BLaER1 treated with 17β-estradiol and CSF1 and Interleukin-3, amounts not matched to agents 10 nM and 100 nM (cell line): ENCODE data around the gene GRIK3.
"Not testable (repeated sequence)": the region's sequence is repeated elsewhere in the genome, so short reads cannot be mapped to it uniquely, and the experiment has no call there.

Source experiments
- H3K27ac ChIP-seq, 11 experiments: shearing (Covaris generic); formaldehyde crosslinking; 2 replicates each; pipeline ENCODE4 v1.8.1; 2022
- H3K27me3 ChIP-seq, 11 experiments: shearing (Covaris generic); formaldehyde crosslinking; 2 replicates each; pipeline ENCODE4 v1.8.1; 2022
- H3K36me3 ChIP-seq, 11 experiments: shearing (Covaris generic); formaldehyde crosslinking; 2 replicates each; pipeline ENCODE4 v1.8.1; 2022
- H3K4me1 ChIP-seq, 10 experiments: shearing (Covaris generic); formaldehyde crosslinking; 2 replicates each; pipeline ENCODE4 v1.8.1; 2022
- H3K4me2 ChIP-seq, 11 experiments: shearing (Covaris generic); formaldehyde crosslinking; 2 replicates each; pipeline ENCODE4 v1.8.1; 2022
- H3K4me3 ChIP-seq, 10 experiments: shearing (Covaris generic); formaldehyde crosslinking; 2 replicates each; pipeline ENCODE4 v1.8.1; 2022
- H3K9ac ChIP-seq, 11 experiments: shearing (Covaris generic); formaldehyde crosslinking; 2 replicates each; pipeline ENCODE4 v1.8.1; 2022
- H3K9me3 ChIP-seq, 11 experiments: shearing (Covaris generic); formaldehyde crosslinking; replicated peaks in 1 of 11; 2 replicates each; pipeline ENCODE4 v1.8.1; 2022
- H4K20me1 ChIP-seq, 11 experiments: shearing (Covaris generic); formaldehyde crosslinking; 2 replicates each; pipeline ENCODE4 v1.8.1; 2022
- Cebpa-rat ChIP-seq, 11 experiments: shearing (Covaris generic); IDR thresholded peaks; 2 replicates each; pipeline ENCODE4 v1.8.1; 2022

The GRIK3 gene

GRCh38 chr1:36922071-36922470 is 112.2 kb downstream of the GRIK3 start:
- Histone ChIP-seq H3K4me1 (peaks cover 0 to 4% (median 0%) of the 10 kb centered on the region in 10 experiments; a peak in 1 of 20 replicates), H3K4me2 (no peak overlapping the region), H3K4me3 (no peak overlapping the region), H4K20me1 (peaks cover 0 to 40% (median 5%) of the 10 kb centered on the region in 11 experiments; a peak in 11 of 22 replicates), H3K27ac (no peak overlapping the region), H3K27me3 (no peaks in the 10 kb centered on the region), H3K9ac (no peak overlapping the region), H3K36me3 (no peaks in the 10 kb centered on the region), H3K9me3 (no peaks in the 10 kb centered on the region; a peak in 1 of 22 replicates)
- no peak for TF ChIP-seq Cebpa-rat (IDR thresholded peaks at IDR 0.05)

- H3K4me2 ChIP-seq, result no peak overlapping the region
- H3K9ac ChIP-seq, result no peak overlapping the region
- no peaks in the 10 kb centered on the region for H3K27me3 ChIP-seq
- no peak for TF ChIP-seq Cebpa-rat (IDR thresholded peaks at IDR 0.05)
- H4K20me1 ChIP-seq, result peaks cover 0 to 40% (median 5%) of the 10 kb centered on the region in 11 experiments; a peak in 11 of 22 replicates
- H3K36me3 ChIP-seq, result no peaks in the 10 kb centered on the region
- H3K4me3 ChIP-seq, result no peak overlapping the region
- H3K9me3 ChIP-seq, result peaks cover under 1 to 10% (median 5%) of the 10 kb centered on the region in 11 experiments; a peak in 14 of 22 replicates
- H3K27ac ChIP-seq, result no peak overlapping the region
- peaks cover 0 to 4% (median 0%) of the 10 kb centered on the region in 10 experiments; a peak in 1 of 20 replicates for H3K4me1 ChIP-seq
Observed at GRCh38 chr1:36920801-36921405, 113.4 kb downstream of the GRIK3 start.

GRCh38 chr1:36920371-36920770 is 113.9 kb downstream of the GRIK3 start:
- Histone ChIP-seq H4K20me1 (peaks cover 0 to 38% (median 5%) of the 10 kb centered on the region in 11 experiments; a peak in 11 of 22 replicates), H3K9me3 (peaks cover 6 to 16% (median 10%) of the 10 kb centered on the region in 11 experiments; a peak in 18 of 22 replicates), H3K9ac (no peak overlapping the region), H3K4me2 (no peak overlapping the region), H3K4me1 (peaks cover 0 to 4% (median 0%) of the 10 kb centered on the region in 10 experiments; a peak in 1 of 20 replicates), H3K4me3 (no peak overlapping the region), H3K27me3 (no peaks in the 10 kb centered on the region), H3K36me3 (no peaks in the 10 kb centered on the region), H3K27ac (no peak overlapping the region)
- no peak for TF ChIP-seq Cebpa-rat (IDR thresholded peaks at IDR 0.05)

GRCh38 chr1:36919491-36920145 is 114.7 kb downstream of the GRIK3 start:
- H3K27ac ChIP-seq, result no peak overlapping the region
- no peaks in the 10 kb centered on the region for H3K36me3 ChIP-seq
- no peak overlapping the region for H3K9ac ChIP-seq
- H3K27me3 ChIP-seq, result no peaks in the 10 kb centered on the region
- H3K4me3 ChIP-seq, result no peak overlapping the region
- H3K4me1 ChIP-seq, result peaks cover 0 to 4% (median 0%) of the 10 kb centered on the region in 10 experiments; a peak in 1 of 20 replicates
- no peak for TF ChIP-seq Cebpa-rat (IDR thresholded peaks at IDR 0.05)
- H3K4me2 ChIP-seq, result no peak overlapping the region
- H4K20me1 ChIP-seq, result peaks cover 0 to 31% (median 3%) of the 10 kb centered on the region in 11 experiments; a peak in 10 of 22 replicates
- H3K9me3 ChIP-seq, result peaks cover 10 to 21% (median 15%) of the 10 kb centered on the region in 11 experiments; a peak in 18 of 22 replicates

- Histone ChIP-seq H3K4me3 (no peak overlapping the region), H3K27me3 (no peaks in the 10 kb centered on the region), H3K36me3 (no peaks in the 10 kb centered on the region), H4K20me1 (peaks cover 0 to 21% (median 0%) of the 10 kb centered on the region in 11 experiments; a peak in 8 of 22 replicates), H3K27ac (no peak overlapping the region), H3K9ac (no peak overlapping the region), H3K9me3 (peaks cover 10 to 21% (median 15%) of the 10 kb centered on the region in 11 experiments; a peak in 18 of 22 replicates), H3K4me2 (no peak overlapping the region), H3K4me1 (no peaks in the 10 kb centered on the region)
- TF ChIP-seq Cebpa-rat (IDR thresholded peaks at IDR 0.05), result no peak
Observed at GRCh38 chr1:36918604-36919003, 115.7 kb downstream of the GRIK3 start.

GRCh38 chr1:36916542-36916941 is 117.8 kb downstream of the GRIK3 start:
- not testable (repeated sequence) for H3K4me2 ChIP-seq

GRCh38 chr1:36913484-36914060 is 120.7 kb downstream of the GRIK3 start:
- no peak for TF ChIP-seq Cebpa-rat (IDR thresholded peaks at IDR 0.05)
- Histone ChIP-seq H3K4me3 (no peak overlapping the region), H3K9ac (no peak overlapping the region), H3K36me3 (no peaks in the 10 kb centered on the region), H4K20me1 (peaks cover 0 to 5% (median 0%) of the 10 kb centered on the region in 11 experiments; a peak in 1 of 22 replicates), H3K27ac (no peak overlapping the region), H3K9me3 (peaks cover 10 to 21% (median 15%) of the 10 kb centered on the region in 11 experiments; a peak in 18 of 22 replicates), H3K4me1 (peaks cover 0 to 26% (median 21%) of the 10 kb centered on the region in 10 experiments; a peak in 14 of 20 replicates), H3K4me2 (no peak overlapping the region), H3K27me3 (no peaks in the 10 kb centered on the region)

More at GRCh38 chr1:36916542-36916941, 117.8 kb downstream of the GRIK3 start:
- H3K4me1 ChIP-seq, H3K4me3 ChIP-seq, H3K27me3 ChIP-seq, H3K9ac ChIP-seq, H4K20me1 ChIP-seq, H3K27ac ChIP-seq, H3K36me3 ChIP-seq: not testable (repeated sequence)
- H3K9me3 ChIP-seq, result peaks cover 10 to 21% (median 15%) of the 10 kb centered on the region in 11 experiments; a peak in 18 of 22 replicates

- no peak for TF ChIP-seq Cebpa-rat (IDR thresholded peaks at IDR 0.05)
- no peak overlapping the region for H3K9ac ChIP-seq
- H3K4me3 ChIP-seq, result no peak overlapping the region
- no peaks in the 10 kb centered on the region for H3K36me3 ChIP-seq
- H3K27ac ChIP-seq, result no peak overlapping the region
- H3K9me3 ChIP-seq, result peaks cover 10 to 21% (median 15%) of the 10 kb centered on the region in 11 experiments; a peak in 18 of 22 replicates
- H3K27me3 ChIP-seq, result no peaks in the 10 kb centered on the region
- 0 out of 22 replicates have a peak, but pooled peaks cover 0 to 5% (median 0%) of the 10 kb centered on the region in 11 experiments for H4K20me1 ChIP-seq
- H3K4me1 ChIP-seq, result peaks cover 0 to 26% (median 21%) of the 10 kb centered on the region in 10 experiments; a peak in 14 of 20 replicates
- no peak overlapping the region for H3K4me2 ChIP-seq
Observed at GRCh38 chr1:36913016-36913415, 121.3 kb downstream of the GRIK3 start.

GRCh38 chr1:36912365-36912865 is 121.9 kb downstream of the GRIK3 start:
- no peak overlapping the region for H3K4me3 ChIP-seq
- H3K9me3 ChIP-seq, result peaks cover 10 to 21% (median 15%) of the 10 kb centered on the region in 11 experiments; a peak in 18 of 22 replicates
- no peak for TF ChIP-seq Cebpa-rat (IDR thresholded peaks at IDR 0.05)
- no peak overlapping the region for H3K4me2 ChIP-seq
- H3K36me3 ChIP-seq, result no peaks in the 10 kb centered on the region
- H3K27me3 ChIP-seq, result no peaks in the 10 kb centered on the region
- H3K9ac ChIP-seq, result no peak overlapping the region
- no peak overlapping the region for H3K27ac ChIP-seq
- H4K20me1 ChIP-seq, result 0 out of 22 replicates have a peak, but pooled peaks cover 0 to 5% (median 0%) of the 10 kb centered on the region in 11 experiments
- peaks cover 0 to 26% (median 21%) of the 10 kb centered on the region in 10 experiments; a peak in 14 of 20 replicates for H3K4me1 ChIP-seq
